IPS DF 6.9 (cell line): Measurements from ENCODE around the gene PIGN.

Experiments
- DNase-seq: peaks from one replicate; pipeline ENCODE4 v3.0.0-alpha.2; 2013; ENCODE audit warnings: low read depth, low spot score
- H3K27ac ChIP-seq: one replicate; pipeline ENCODE4 v1.5.1; 2013; ENCODE audit warnings: low read length, control low read depth
- H3K27me3 ChIP-seq: 2 replicates; pipeline ENCODE4 v1.6.1; 2013; ENCODE audit warnings: mild to moderate bottlenecking, low read length; ENCODE audit not compliant: control insufficient read depth, insufficient read depth
- H3K36me3 ChIP-seq: 2 replicates; pipeline ENCODE4 v1.6.1; 2013; ENCODE audit warnings: low read length; ENCODE audit not compliant: control insufficient read depth, insufficient read depth
- H3K4me1 ChIP-seq: 2 replicates; pipeline ENCODE4 v1.6.1; 2013; ENCODE audit warnings: low read length; ENCODE audit not compliant: control insufficient read depth, insufficient read depth
- H3K4me3 ChIP-seq: 2 replicates; pipeline ENCODE4 v1.5.1; 2013; ENCODE audit warnings: mild to moderate bottlenecking, low read length
- H3K9me3 ChIP-seq: 2 replicates; pipeline ENCODE4 v1.6.1; 2013; ENCODE audit warnings: low read length, inconsistent platforms; ENCODE audit not compliant: control insufficient read depth, insufficient read depth
- WGBS: extraction: QIAGEN DNeasy Blood & Tissue Kit; methylation state at CpG from one replicate; pipeline ENCODE4 v1.1.7; 2013; ENCODE audit warnings: mixed read lengths, missing lambda C conversion rate; ENCODE audit not compliant: insufficient read length, insufficient coverage; 5-methylcytosine and 5-hydroxymethylcytosine counted together

The PIGN gene

DNA sequence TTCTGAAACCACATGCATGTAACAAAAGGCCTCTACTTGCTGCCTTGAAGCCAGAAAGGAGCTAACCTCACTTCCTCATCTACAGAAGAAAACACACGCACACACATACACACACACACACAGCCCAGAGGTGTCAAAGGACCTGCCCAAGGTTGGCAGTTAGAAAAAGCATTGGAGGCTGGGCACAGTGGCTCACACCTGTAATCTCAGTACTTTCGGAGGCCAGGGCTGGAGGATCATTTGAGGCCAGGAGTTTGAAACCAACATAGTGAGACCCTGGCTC is 168.2 kb downstream of the PIGN start:
- WGBS: no CpG with 5 or more reads among the region's 2 CpGs
- H3K36me3 ChIP-seq: no peaks in the 10 kb centered on the region
- no peaks in the 10 kb centered on the region for H3K9me3 ChIP-seq
- no peak overlapping the region for H3K27ac ChIP-seq
- peaks cover 3% of the 10 kb centered on the region; the same call in 1 of the 2 replicates for H3K27me3 ChIP-seq
- no peak for DNase-seq
- no peaks in the 10 kb centered on the region for H3K4me1 ChIP-seq
- no peak overlapping the region for H3K4me3 ChIP-seq

DNA sequence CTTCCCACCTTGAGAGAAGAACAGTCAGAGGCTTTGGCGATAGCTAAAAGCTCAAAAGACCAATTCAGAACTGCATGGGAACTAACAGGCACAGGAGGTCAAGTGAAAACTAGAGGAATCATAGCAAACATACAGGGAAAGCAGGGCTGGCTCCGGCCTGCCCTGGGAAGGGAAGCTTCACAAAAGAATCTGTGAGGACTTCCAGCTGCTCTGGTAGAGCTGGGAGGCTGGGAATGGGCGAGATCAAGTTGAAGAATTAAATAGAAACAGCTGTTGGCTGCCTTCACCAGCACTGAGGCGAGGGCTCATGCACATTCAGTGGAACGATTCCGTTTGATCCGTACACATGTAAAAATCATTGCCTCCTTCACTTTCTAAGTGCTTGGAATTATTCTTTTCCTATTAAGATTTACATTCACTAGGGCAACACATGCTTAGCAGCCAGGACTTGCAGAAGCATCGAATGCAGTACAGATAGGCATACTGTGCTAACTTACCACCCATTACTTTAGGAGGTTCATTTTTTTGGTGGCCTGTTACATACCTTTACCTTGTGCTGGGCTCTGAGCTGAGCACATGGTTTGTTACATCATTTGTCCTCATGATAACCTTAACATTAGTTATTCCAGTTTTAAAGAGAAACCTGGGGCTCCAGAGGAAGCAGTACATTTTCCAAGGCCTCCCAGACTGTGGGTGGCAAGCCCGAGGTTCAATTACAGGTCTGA is 168.7 kb downstream of the PIGN start:
- Histone ChIP-seq H3K4me1 (no peaks in the 10 kb centered on the region), H3K27ac (no peak overlapping the region), H3K36me3 (no peaks in the 10 kb centered on the region), H3K9me3 (no peaks in the 10 kb centered on the region), H3K27me3 (peaks cover 3% of the 10 kb centered on the region; the same call in 1 of the 2 replicates), H3K4me3 (no peak overlapping the region)
- WGBS: no CpG with 5 or more reads among the region's 9 CpGs
- no peak for DNase-seq

DNA sequence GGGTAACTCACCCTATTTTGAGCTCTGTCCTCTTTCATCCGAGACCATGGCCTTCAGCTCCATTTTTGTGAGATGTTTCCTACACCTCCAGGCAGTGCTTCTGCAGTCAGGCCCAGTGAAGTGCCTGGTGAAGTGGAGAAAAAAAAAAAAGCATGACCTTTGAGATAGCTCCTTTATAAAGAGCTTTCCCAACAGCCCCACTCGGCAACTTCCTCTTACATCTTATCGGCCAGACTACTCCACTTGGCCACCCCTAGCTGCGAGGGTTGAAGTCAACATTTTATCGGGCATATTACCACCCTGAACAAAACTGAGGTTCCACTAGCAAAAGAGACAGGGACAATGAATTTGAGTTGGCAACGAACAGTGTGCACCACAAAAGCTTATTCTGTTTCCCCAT is 169.2 kb downstream of the PIGN start:
- Histone ChIP-seq H3K9me3 (no peaks in the 10 kb centered on the region), H3K27me3 (peaks cover 3% of the 10 kb centered on the region; the same call in 1 of the 2 replicates), H3K36me3 (no peaks in the 10 kb centered on the region), H3K27ac (no peak overlapping the region), H3K4me3 (no peak overlapping the region), H3K4me1 (no peaks in the 10 kb centered on the region)
- DNase-seq: no peak
- WGBS: no CpG with 5 or more reads among the region's 6 CpGs

GRCh38 chr18:62011416-62011815 is 175.4 kb downstream of the PIGN start:
- no peaks in the 10 kb centered on the region for H3K27me3 ChIP-seq
- no peaks in the 10 kb centered on the region for H3K9me3 ChIP-seq
- H3K4me3 ChIP-seq: no peak overlapping the region
- no CpG with 5 or more reads among the region's 6 CpGs for WGBS
- no peak overlapping the region for H3K27ac ChIP-seq
- no peaks in the 10 kb centered on the region for H3K36me3 ChIP-seq
- DNase-seq: no peak
- no peaks in the 10 kb centered on the region for H3K4me1 ChIP-seq

GRCh38 chr18:62009521-62009920 is 177.3 kb downstream of the PIGN start:
- Histone ChIP-seq H3K27me3 (no peaks in the 10 kb centered on the region), H3K4me3 (no peak overlapping the region), H3K9me3 (no peaks in the 10 kb centered on the region), H3K36me3 (no peaks in the 10 kb centered on the region), H3K4me1 (no peaks in the 10 kb centered on the region), H3K27ac (no peak overlapping the region)
- DNase-seq: no peak
- no CpG with 5 or more reads among the region's 3 CpGs for WGBS

GRCh38 chr18:62001396-62001795 is 185.5 kb downstream of the PIGN start:
- Histone ChIP-seq H3K9me3 (no peaks in the 10 kb centered on the region; the same call in 1 of the 2 replicates), H3K4me3 (no peak overlapping the region), H3K4me1 (peaks cover 6% of the 10 kb centered on the region; the same call in 1 of the 2 replicates), H3K27me3 (no peaks in the 10 kb centered on the region), H3K27ac (peak overlapping the region; percentile 67), H3K36me3 (0 out of 2 replicates have a peak, but pooled peaks cover 3% of the 10 kb centered on the region)
- DNase-seq: peak; percentile 68

DNA sequence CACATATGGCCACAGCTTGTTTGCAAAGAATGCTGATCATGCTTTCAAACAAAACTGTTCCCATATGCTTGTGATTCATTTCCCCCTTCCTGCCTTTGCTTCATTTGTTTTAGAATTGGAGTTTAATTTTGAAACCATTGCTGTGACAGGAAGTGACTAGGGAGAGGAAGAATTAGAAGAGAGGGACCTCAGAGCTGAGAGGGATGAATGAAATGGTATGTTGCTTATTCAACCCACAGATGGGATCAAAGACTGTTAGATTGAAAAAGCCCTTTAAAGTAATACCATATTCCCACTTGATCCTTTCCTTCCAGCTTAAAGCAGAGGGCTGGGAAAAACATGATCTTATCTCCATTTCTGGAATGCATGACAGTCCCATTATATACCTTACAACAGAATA is 187.9 kb downstream of the PIGN start:
- no peaks in the 10 kb centered on the region; the same call in 1 of the 2 replicates for H3K9me3 ChIP-seq
- no peak overlapping the region for H3K27ac ChIP-seq
- peaks cover 6% of the 10 kb centered on the region; the same call in 1 of the 2 replicates for H3K4me1 ChIP-seq
- H3K27me3 ChIP-seq: no peaks in the 10 kb centered on the region
- DNase-seq: no peak
- H3K36me3 ChIP-seq: 0 out of 2 replicates have a peak, but pooled peaks cover 1% of the 10 kb centered on the region
- H3K4me3 ChIP-seq: no peak overlapping the region

GRCh38 chr18:61998335-61998734 is 188.5 kb downstream of the PIGN start:
- Histone ChIP-seq H3K27ac (no peak overlapping the region), H3K9me3 (no peaks in the 10 kb centered on the region; the same call in 1 of the 2 replicates), H3K4me3 (no peak overlapping the region), H3K27me3 (no peaks in the 10 kb centered on the region), H3K36me3 (no peaks in the 10 kb centered on the region), H3K4me1 (peaks cover 6% of the 10 kb centered on the region; the same call in 1 of the 2 replicates)
- no CpG with 5 or more reads among the region's 7 CpGs for WGBS
- no peak for DNase-seq

DNA sequence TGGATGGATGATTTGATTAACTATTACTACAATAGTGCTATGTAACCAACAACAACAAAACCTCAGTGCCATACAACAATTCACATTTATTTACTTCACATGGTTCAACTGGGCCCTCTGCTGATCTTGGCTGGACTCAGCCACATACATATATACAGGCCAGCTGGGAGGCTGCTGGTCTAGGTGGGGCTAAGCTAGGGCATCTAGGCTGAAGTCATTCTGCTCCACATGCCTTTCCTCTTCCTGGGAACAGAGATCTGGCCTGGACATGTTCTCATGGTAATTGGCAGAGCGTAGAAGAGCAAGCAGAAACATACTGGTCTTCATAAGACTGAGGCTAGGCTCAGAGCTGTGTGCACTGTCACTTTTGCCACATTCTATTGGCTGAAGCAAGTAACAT is 191.2 kb downstream of the PIGN start:
- DNase-seq: no peak
- WGBS: no CpG with 5 or more reads among the region's 1 CpG
- H3K4me3 ChIP-seq: no peak overlapping the region
- H3K9me3 ChIP-seq: no peaks in the 10 kb centered on the region; the same call in 1 of the 2 replicates
- H3K27ac ChIP-seq: no peak overlapping the region
- H3K36me3 ChIP-seq: no peaks in the 10 kb centered on the region
- H3K4me1 ChIP-seq: no peaks in the 10 kb centered on the region; the same call in 1 of the 2 replicates
- no peaks in the 10 kb centered on the region for H3K27me3 ChIP-seq

GRCh38 chr18:61993831-61994230 is 193.0 kb downstream of the PIGN start:
- no peaks in the 10 kb centered on the region; the same call in 1 of the 2 replicates for H3K4me1 ChIP-seq
- no peak for DNase-seq
- WGBS: no CpG with 5 or more reads among the region's 1 CpG

DNA sequence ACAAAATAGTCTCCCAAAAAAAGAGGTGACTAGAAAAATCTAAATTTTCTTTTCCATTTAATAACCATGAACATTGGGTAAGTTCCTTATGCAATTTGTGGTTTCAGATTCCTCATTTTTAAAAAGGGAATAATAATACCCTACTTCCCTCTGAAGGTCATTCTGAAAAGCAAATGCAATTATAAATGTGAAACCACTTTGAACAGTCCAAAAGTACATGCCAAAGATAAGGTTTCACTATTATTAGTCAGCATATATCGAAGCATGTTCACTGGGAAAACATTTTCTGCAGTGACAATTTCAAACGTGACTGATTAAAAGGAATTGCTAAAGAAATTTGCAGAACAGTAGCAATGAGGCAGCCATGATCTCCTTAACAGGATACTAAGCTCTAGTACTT is 193.9 kb downstream of the PIGN start:
- Histone ChIP-seq H3K36me3 (no peaks in the 10 kb centered on the region), H3K27ac (no peak overlapping the region), H3K4me1 (no peaks in the 10 kb centered on the region; the same call in 1 of the 2 replicates), H3K9me3 (no peaks in the 10 kb centered on the region), H3K4me3 (no peak overlapping the region), H3K27me3 (no peaks in the 10 kb centered on the region)
- WGBS: no CpG with 5 or more reads among the region's 2 CpGs
- DNase-seq: no peak

More at GRCh38 chr18:61993831-61994230, 193.0 kb downstream of the PIGN start:
- Histone ChIP-seq H3K27ac (no peak overlapping the region), H3K27me3 (no peaks in the 10 kb centered on the region), H3K36me3 (no peaks in the 10 kb centered on the region), H3K4me3 (no peak overlapping the region), H3K9me3 (no peaks in the 10 kb centered on the region)
